HEK293 (cell line): Measurements from ENCODE around the gene G3BP2.
A peak's percentile ranks its signal among the peaks of the same experiment; 100 is the strongest.

Experiments
- SETDB1 ChIP-seq: IDR thresholded peaks from one replicate; pipeline ENCODE4 v1.6.1; 2017; ENCODE audit warnings: mild to moderate bottlenecking, low read length, moderate library complexity, mixed read lengths; ENCODE audit not compliant: insufficient read length
- YY1 ChIP-seq: fragments of 450-650 bp; formaldehyde crosslinking; IDR thresholded peaks from 2 replicates; pipeline ENCODE4 v1.5.1; 2018; ENCODE audit warnings: missing biosample characterization, missing genetic modification characterization
- ZBTB17 ChIP-seq: fragments of 450-650 bp; formaldehyde crosslinking; IDR thresholded peaks from 2 replicates; pipeline ENCODE4 v1.5.1; 2016; ENCODE audit warnings: missing biosample characterization, missing genetic modification characterization
- ZNF157 ChIP-seq: fragments of 450-650 bp; formaldehyde crosslinking; IDR thresholded peaks from 2 replicates; pipeline ENCODE4 v1.5.1; 2016; ENCODE audit warnings: missing biosample characterization, missing genetic modification characterization
- ZNF2 ChIP-seq: fragments of 450-650 bp; formaldehyde crosslinking; IDR thresholded peaks from 2 replicates; pipeline ENCODE4 v1.5.1; 2016; ENCODE audit warnings: missing biosample characterization, missing genetic modification characterization
- ZNF561 ChIP-seq: fragments of 450-650 bp; IDR thresholded peaks from 2 replicates; pipeline ENCODE4 v1.5.1; 2018; ENCODE audit warnings: missing biosample characterization, missing genetic modification characterization, borderline replicate concordance
- TF ChIP-seq, protein P1 (sequence below): fragments of 450-650 bp; formaldehyde crosslinking; IDR thresholded peaks from 2 replicates; pipeline ENCODE4 v1.5.1; 2016; ENCODE audit warnings: missing biosample characterization, missing genetic modification characterization
- TF ChIP-seq, protein P2 (sequence below): fragments of 450-650 bp; formaldehyde crosslinking; IDR thresholded peaks from 2 replicates; pipeline ENCODE4 v1.5.1; 2016; ENCODE audit warnings: missing biosample characterization, missing genetic modification characterization
- TF ChIP-seq, protein P3 (sequence below): fragments of 450-650 bp; formaldehyde crosslinking; IDR thresholded peaks from 2 replicates; pipeline ENCODE4 v1.5.1; 2016; ENCODE audit warnings: missing biosample characterization, missing genetic modification characterization
- TF ChIP-seq, protein P4 (sequence below): fragments of 450-650 bp; formaldehyde crosslinking; IDR thresholded peaks from 2 replicates; pipeline ENCODE4 v1.5.1; 2016; ENCODE audit warnings: missing biosample characterization, missing genetic modification characterization
- TF ChIP-seq, protein P5 (sequence below): fragments of 450-650 bp; formaldehyde crosslinking; IDR thresholded peaks from 2 replicates; pipeline ENCODE4 v1.5.1; 2017; ENCODE audit warnings: missing biosample characterization, missing genetic modification characterization

DNA sequence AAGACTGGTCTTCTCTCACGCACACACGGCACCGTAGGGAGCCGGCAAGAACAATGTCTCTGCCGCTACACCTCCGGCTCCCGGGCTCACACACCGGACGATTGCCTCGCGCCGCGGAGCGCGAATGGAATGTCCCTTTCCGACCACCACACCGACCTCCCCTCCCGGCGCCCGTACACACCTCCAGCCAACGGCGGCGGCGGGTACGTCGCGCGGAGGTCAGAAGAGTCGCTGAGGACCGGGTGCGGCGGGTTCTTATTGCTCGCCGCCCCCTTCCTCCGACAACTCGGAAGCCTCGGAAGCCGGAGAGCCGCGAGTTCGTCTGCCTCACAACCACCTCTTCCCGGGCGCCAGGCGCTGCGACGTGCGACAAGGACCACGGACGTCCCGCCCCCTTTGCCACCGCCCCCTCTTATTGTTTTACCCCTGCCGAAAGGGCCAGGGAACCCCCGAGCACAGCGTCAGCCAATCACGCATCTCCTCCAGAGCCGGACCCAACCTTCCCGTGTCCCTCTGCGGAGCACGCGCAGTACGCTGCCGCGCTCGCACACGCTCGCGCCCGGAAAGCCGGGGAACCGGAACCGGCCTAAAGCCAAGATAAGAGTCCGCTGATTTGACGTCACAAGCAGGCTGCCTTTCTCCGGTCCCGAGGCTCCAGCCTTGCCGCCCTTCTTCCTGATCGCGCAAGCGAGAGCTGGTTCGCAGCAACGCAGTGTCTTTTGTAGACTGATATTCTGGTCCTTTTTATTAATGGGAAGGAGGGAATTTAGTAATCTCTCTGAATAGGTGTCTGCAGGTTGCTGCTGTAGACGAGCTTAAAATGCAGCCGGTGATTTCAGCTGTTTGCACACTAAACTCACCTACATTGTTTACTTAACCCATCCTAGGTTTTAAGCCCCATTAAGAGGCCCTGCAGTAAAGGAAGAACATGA is at the start of gene G3BP2:
- TF ChIP-seq, protein P1, sequence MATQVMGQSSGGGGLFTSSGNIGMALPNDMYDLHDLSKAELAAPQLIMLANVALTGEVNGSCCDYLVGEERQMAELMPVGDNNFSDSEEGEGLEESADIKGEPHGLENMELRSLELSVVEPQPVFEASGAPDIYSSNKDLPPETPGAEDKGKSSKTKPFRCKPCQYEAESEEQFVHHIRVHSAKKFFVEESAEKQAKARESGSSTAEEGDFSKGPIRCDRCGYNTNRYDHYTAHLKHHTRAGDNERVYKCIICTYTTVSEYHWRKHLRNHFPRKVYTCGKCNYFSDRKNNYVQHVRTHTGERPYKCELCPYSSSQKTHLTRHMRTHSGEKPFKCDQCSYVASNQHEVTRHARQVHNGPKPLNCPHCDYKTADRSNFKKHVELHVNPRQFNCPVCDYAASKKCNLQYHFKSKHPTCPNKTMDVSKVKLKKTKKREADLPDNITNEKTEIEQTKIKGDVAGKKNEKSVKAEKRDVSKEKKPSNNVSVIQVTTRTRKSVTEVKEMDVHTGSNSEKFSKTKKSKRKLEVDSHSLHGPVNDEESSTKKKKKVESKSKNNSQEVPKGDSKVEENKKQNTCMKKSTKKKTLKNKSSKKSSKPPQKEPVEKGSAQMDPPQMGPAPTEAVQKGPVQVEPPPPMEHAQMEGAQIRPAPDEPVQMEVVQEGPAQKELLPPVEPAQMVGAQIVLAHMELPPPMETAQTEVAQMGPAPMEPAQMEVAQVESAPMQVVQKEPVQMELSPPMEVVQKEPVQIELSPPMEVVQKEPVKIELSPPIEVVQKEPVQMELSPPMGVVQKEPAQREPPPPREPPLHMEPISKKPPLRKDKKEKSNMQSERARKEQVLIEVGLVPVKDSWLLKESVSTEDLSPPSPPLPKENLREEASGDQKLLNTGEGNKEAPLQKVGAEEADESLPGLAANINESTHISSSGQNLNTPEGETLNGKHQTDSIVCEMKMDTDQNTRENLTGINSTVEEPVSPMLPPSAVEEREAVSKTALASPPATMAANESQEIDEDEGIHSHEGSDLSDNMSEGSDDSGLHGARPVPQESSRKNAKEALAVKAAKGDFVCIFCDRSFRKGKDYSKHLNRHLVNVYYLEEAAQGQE = no peak
- no peak for TF ChIP-seq ZNF157 (tag by site-specific recombination)
- TF ChIP-seq SETDB1 = no peak
- TF ChIP-seq, protein P2, sequence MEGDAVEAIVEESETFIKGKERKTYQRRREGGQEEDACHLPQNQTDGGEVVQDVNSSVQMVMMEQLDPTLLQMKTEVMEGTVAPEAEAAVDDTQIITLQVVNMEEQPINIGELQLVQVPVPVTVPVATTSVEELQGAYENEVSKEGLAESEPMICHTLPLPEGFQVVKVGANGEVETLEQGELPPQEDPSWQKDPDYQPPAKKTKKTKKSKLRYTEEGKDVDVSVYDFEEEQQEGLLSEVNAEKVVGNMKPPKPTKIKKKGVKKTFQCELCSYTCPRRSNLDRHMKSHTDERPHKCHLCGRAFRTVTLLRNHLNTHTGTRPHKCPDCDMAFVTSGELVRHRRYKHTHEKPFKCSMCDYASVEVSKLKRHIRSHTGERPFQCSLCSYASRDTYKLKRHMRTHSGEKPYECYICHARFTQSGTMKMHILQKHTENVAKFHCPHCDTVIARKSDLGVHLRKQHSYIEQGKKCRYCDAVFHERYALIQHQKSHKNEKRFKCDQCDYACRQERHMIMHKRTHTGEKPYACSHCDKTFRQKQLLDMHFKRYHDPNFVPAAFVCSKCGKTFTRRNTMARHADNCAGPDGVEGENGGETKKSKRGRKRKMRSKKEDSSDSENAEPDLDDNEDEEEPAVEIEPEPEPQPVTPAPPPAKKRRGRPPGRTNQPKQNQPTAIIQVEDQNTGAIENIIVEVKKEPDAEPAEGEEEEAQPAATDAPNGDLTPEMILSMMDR (tag by site-specific recombination) = no peak
- TF ChIP-seq YY1 (tag by site-specific recombination) = no peak
- no peak for TF ChIP-seq ZBTB17 (tag by site-specific recombination)
- TF ChIP-seq ZNF2 (tag by site-specific recombination) = 0 out of 2 replicates have a peak, but pooled peaks have one; percentile 3
- TF ChIP-seq, protein P3, sequence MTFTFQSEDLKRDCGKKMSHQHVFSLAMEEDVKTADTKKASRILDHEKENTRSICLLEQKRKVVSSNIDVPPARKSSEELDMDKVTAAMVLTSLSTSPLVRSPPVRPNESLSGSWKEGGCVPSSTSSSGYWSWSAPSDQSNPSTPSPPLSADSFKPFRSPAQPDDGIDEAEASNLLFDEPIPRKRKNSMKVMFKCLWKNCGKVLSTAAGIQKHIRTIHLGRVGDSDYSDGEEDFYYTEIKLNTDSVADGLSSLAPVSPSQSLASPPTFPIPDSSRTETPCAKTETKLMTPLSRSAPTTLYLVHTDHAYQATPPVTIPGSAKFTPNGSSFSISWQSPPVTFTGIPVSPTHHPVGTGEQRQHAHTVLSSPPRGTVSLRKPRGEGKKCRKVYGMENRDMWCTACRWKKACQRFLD (tag by site-specific recombination) = no peak
- TF ChIP-seq, protein P4, sequence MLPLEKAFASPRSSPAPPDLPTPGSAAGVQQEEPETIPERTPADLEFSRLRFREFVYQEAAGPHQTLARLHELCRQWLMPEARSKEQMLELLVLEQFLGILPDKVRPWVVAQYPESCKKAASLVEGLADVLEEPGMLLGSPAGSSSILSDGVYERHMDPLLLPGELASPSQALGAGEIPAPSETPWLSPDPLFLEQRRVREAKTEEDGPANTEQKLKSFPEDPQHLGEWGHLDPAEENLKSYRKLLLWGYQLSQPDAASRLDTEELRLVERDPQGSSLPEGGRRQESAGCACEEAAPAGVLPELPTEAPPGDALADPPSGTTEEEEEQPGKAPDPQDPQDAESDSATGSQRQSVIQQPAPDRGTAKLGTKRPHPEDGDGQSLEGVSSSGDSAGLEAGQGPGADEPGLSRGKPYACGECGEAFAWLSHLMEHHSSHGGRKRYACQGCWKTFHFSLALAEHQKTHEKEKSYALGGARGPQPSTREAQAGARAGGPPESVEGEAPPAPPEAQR = no peak
- 0 out of 2 replicates have a peak, but pooled peaks have one; percentile 17 for TF ChIP-seq ZNF561 (tag by site-specific recombination)
- TF ChIP-seq, protein P5, sequence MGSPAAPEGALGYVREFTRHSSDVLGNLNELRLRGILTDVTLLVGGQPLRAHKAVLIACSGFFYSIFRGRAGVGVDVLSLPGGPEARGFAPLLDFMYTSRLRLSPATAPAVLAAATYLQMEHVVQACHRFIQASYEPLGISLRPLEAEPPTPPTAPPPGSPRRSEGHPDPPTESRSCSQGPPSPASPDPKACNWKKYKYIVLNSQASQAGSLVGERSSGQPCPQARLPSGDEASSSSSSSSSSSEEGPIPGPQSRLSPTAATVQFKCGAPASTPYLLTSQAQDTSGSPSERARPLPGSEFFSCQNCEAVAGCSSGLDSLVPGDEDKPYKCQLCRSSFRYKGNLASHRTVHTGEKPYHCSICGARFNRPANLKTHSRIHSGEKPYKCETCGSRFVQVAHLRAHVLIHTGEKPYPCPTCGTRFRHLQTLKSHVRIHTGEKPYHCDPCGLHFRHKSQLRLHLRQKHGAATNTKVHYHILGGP (tag by site-specific recombination) = no peak
